HG02885 (cell line): ENCODE results near the gene SUSD3.

Experiments used
- ATAC-seq: cut with Tn5 transposase; IDR thresholded peaks from one replicate; pipeline ENCODE4 v1.9.1; 2021; ENCODE audit warnings: mild to moderate bottlenecking; ENCODE audit not compliant: unreplicated experiment, poor library complexity

The SUSD3 gene

GRCh38 chr9:93133681-93134014 is 75.1 kb downstream of the SUSD3 start:
- ATAC-seq: peak; percentile 48

- ATAC-seq: peak; percentile 81
Observed at GRCh38 chr9:93134015-93134739, 75.7 kb downstream of the SUSD3 start, which contains the start of gene NINJ1. Gene NINJ1 (minus strand): TSS chr9:93134251. CDS start chr9:93134217, 34 bp downstream.
